ENCODE measurements around the gene VSTM2L. TPM values are rescaled to one million over a fixed set of nuclear protein-coding genes. Genes with fewer than 3 reads are reported as not detected.

VSTM2L gene
- total RNA-seq, 4 donors from 2014 or later: 7.5 to 11.7 (median 10.1) TPM

GRCh38 chr20:37872161-37872560 lies 30.8 kb upstream of the VSTM2L start:
- 84% methylated on average over 6 of the region's 9 CpGs for WGBS
- Histone ChIP-seq H3K36me3 (peaks cover 21 to 70% (median 52%) of the 10 kb centered on the region in 4 donors), H3K27ac (replicated peaks in 1 of 4) (no peak overlapping the region), H3K4me1 (peaks cover 0 to 23% (median 16%) of the 10 kb centered on the region in 4 donors), H3K9me3 (no peaks in the 10 kb centered on the region), H3K4me3 (no peak overlapping the region), H3K27me3 (no peaks in the 10 kb centered on the region)
- intact Hi-C loops (cut with DNase I): no loop called here
- TF ChIP-seq POLR2A (IDR thresholded peaks at IDR 0.05; ENCODE audit: low read depth) (no peak), POLR2AphosphoS5 (IDR thresholded peaks at IDR 0.05) (no peak), CTCF (IDR thresholded peaks at IDR 0.05) (no peak), EP300 (IDR thresholded peaks at IDR 0.05) (no peak)
- DNase-seq (ENCODE audit: extremely low spot score): no peak

GRCh38 chr20:37873884-37874283 lies 29.0 kb upstream of the VSTM2L start:
- Histone ChIP-seq H3K27ac (replicated peaks in 1 of 4) (no peak overlapping the region), H3K4me1 (peaks cover 0 to 5% (median under 1%) of the 10 kb centered on the region in 4 donors), H3K4me3 (no peak overlapping the region), H3K36me3 (peaks cover 17 to 64% (median 46%) of the 10 kb centered on the region in 4 donors), H3K27me3 (no peaks in the 10 kb centered on the region), H3K9me3 (no peaks in the 10 kb centered on the region)
- no peak for DNase-seq (ENCODE audit: extremely low spot score)
- intact Hi-C loops (cut with DNase I): no loop called here
- 95% methylated on average over 10 of the region's 11 CpGs for WGBS
- no peak for TF ChIP-seq POLR2AphosphoS5 (IDR thresholded peaks at IDR 0.05)
- no peak for TF ChIP-seq EP300 (IDR thresholded peaks at IDR 0.05)
- no peak for TF ChIP-seq CTCF (IDR thresholded peaks at IDR 0.05)
- TF ChIP-seq POLR2A (IDR thresholded peaks at IDR 0.05; ENCODE audit: low read depth): no peak

- TF ChIP-seq POLR2AphosphoS5 (IDR thresholded peaks at IDR 0.05): no peak
- TF ChIP-seq CTCF (IDR thresholded peaks at IDR 0.05): no peak
- no peak for TF ChIP-seq EP300 (IDR thresholded peaks at IDR 0.05)
- TF ChIP-seq POLR2A (IDR thresholded peaks at IDR 0.05; ENCODE audit: low read depth): no peak
- Histone ChIP-seq H3K27me3 (no peaks in the 10 kb centered on the region), H3K27ac (replicated peaks in 1 of 4) (no peak overlapping the region), H3K9me3 (no peaks in the 10 kb centered on the region), H3K36me3 (peaks cover 16 to 47% (median 34%) of the 10 kb centered on the region in 4 donors), H3K4me3 (no peak overlapping the region), H3K4me1 (peaks cover under 1% of the 10 kb centered on the region in 4 donors)
- intact Hi-C loops (cut with DNase I): no loop called here
- WGBS: 91% methylated on average over 24 of the region's 24 CpGs
- DNase-seq (ENCODE audit: extremely low spot score): no peak
Measured at GRCh38 chr20:37875460-37876175, 27.3 kb upstream of the VSTM2L start.

GRCh38 chr20:37876863-37877262 lies 26.1 kb upstream of the VSTM2L start:
- Histone ChIP-seq H3K27me3 (no peaks in the 10 kb centered on the region), H3K9me3 (no peaks in the 10 kb centered on the region), H3K36me3 (peaks cover 12 to 35% (median 26%) of the 10 kb centered on the region in 4 donors), H3K27ac (replicated peaks in 1 of 4) (no peak overlapping the region), H3K4me1 (peaks cover 5 to 13% (median 7%) of the 10 kb centered on the region in 4 donors), H3K4me3 (no peak overlapping the region)
- DNase-seq (ENCODE audit: extremely low spot score): no peak
- TF ChIP-seq POLR2A (IDR thresholded peaks at IDR 0.05; ENCODE audit: low read depth) (no peak), EP300 (IDR thresholded peaks at IDR 0.05) (no peak), POLR2AphosphoS5 (IDR thresholded peaks at IDR 0.05) (no peak), CTCF (IDR thresholded peaks at IDR 0.05) (no peak)
- WGBS: 60% methylated on average over 1 of the region's 7 CpGs
- intact Hi-C loops (cut with DNase I): no loop called here
